ENCODE results near the gene ZNF785. TPM values are rescaled to one million over a fixed set of nuclear protein-coding genes. Genes with fewer than 3 reads are reported as not detected.

ZNF785 gene
- total RNA-seq, 1 experiment from 2014 or later, result 16.0 TPM

GRCh38 chr16:30600929-30601328 is 15.4 kb upstream of the ZNF785 start:
- Mint-ChIP-seq H3K27ac (no peak overlapping the region), H3K9me3 (no peaks in the 10 kb centered on the region), H3K4me1 (no peaks in the 10 kb centered on the region), H3K4me3 (no peak overlapping the region), H3K27me3 (ENCODE audit: low read depth) (no peaks in the 10 kb centered on the region), H3K36me3 (peaks cover 22% of the 10 kb centered on the region)
- no peak for ATAC-seq
- TF ChIP-seq, protein P1, sequence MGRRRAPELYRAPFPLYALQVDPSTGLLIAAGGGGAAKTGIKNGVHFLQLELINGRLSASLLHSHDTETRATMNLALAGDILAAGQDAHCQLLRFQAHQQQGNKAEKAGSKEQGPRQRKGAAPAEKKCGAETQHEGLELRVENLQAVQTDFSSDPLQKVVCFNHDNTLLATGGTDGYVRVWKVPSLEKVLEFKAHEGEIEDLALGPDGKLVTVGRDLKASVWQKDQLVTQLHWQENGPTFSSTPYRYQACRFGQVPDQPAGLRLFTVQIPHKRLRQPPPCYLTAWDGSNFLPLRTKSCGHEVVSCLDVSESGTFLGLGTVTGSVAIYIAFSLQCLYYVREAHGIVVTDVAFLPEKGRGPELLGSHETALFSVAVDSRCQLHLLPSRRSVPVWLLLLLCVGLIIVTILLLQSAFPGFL (CRISPR knock-in tag; IDR thresholded peaks at IDR 0.05; ENCODE audit: borderline replicate concordance), result no peak
- TF ChIP-seq USF2 (CRISPR knock-in tag; IDR thresholded peaks at IDR 0.05) (no peak), SMAD3 (CRISPR knock-in tag; IDR thresholded peaks at IDR 0.05; ENCODE audit: borderline replicate concordance) (no peak), IRF1 (CRISPR knock-in tag; IDR thresholded peaks at IDR 0.05) (no peak), EMX1 (CRISPR knock-in tag; IDR thresholded peaks at IDR 0.05) (no peak), FOXP1 (CRISPR knock-in tag; IDR thresholded peaks at IDR 0.05; ENCODE audit: borderline replicate concordance) (no peak), GRHL2 (CRISPR knock-in tag; IDR thresholded peaks at IDR 0.05; ENCODE audit: insufficient replicate concordance, severe bottlenecking) (no peak), NFATC4 (CRISPR knock-in tag; IDR thresholded peaks at IDR 0.05) (no peak), RELA (CRISPR knock-in tag; IDR thresholded peaks at IDR 0.05; ENCODE audit: borderline replicate concordance) (no peak), GTF2I (CRISPR knock-in tag; conservative IDR thresholded peaks at IDR 0.05) (no peak)
- TF ChIP-seq, protein P2, sequence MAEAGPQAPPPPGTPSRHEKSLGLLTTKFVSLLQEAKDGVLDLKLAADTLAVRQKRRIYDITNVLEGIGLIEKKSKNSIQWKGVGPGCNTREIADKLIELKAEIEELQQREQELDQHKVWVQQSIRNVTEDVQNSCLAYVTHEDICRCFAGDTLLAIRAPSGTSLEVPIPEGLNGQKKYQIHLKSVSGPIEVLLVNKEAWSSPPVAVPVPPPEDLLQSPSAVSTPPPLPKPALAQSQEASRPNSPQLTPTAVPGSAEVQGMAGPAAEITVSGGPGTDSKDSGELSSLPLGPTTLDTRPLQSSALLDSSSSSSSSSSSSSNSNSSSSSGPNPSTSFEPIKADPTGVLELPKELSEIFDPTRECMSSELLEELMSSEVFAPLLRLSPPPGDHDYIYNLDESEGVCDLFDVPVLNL (CRISPR knock-in tag; IDR thresholded peaks at IDR 0.05; ENCODE audit: borderline replicate concordance, low read depth), result no peak
- TF ChIP-seq, protein P3, sequence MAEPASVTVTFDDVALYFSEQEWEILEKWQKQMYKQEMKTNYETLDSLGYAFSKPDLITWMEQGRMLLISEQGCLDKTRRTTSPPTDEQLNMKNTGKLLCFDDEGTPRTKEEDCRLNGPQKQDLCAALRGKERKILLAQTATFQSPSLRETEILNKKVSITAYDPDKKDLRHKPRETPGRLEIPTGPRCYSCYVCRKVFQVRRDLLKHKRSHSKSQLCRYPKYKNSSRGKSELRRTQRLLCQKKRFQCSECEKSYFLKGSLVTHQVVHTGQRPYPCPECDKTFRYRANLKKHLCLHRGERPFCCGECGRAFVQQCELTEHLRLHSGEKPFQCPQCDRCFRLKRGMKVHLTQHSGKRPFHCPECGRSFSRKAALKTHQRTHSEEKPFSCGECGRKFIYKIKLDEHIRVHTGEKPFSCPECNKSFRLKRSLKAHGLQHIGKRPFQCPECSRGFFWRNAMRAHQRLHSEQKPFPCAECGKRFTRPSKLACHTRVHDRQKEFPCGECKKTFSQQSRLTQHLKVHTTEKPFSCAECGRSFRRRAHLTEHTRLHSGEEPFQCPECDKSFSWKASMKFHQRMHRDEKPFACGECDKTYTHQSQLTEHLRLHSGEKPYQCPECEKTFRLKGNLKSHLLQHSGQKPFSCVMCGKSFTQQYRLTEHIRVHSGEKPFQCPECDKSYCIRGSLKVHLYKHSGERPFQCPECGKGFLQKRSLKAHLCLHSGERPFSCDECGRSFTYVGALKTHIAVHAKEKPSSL (CRISPR knock-in tag; conservative IDR thresholded peaks at IDR 0.05), result no peak
- TF ChIP-seq, protein P4, sequence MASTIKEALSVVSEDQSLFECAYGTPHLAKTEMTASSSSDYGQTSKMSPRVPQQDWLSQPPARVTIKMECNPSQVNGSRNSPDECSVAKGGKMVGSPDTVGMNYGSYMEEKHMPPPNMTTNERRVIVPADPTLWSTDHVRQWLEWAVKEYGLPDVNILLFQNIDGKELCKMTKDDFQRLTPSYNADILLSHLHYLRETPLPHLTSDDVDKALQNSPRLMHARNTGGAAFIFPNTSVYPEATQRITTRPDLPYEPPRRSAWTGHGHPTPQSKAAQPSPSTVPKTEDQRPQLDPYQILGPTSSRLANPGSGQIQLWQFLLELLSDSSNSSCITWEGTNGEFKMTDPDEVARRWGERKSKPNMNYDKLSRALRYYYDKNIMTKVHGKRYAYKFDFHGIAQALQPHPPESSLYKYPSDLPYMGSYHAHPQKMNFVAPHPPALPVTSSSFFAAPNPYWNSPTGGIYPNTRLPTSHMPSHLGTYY (CRISPR knock-in tag; IDR thresholded peaks at IDR 0.05), result no peak
- DNase-seq (ENCODE audit: low spot score), result no peak
- POLR2A ChIA-PET, result interaction anchor here (0.5 to 0.6 kb wide), 2 partner anchors 51 to 734 kb away, joined by 4 to 7 read pairs; no protein-coding TSS in a partner anchor
- CTCF ChIA-PET, result interaction anchor here (0.5 to 4.7 kb wide), 3 partner anchors 15 to 171 kb away, joined by 3 to 41 read pairs (median 9); partner anchors contain the start of gene DCTPP1

GRCh38 chr16:30600215-30600614 is 14.7 kb upstream of the ZNF785 start:
- no peak for ATAC-seq
- Mint-ChIP-seq H3K4me3 (no peak overlapping the region), H3K36me3 (peaks cover 18% of the 10 kb centered on the region), H3K27ac (no peak overlapping the region), H3K9me3 (no peaks in the 10 kb centered on the region), H3K4me1 (no peaks in the 10 kb centered on the region), H3K27me3 (ENCODE audit: low read depth) (no peaks in the 10 kb centered on the region)
- no peak for DNase-seq (ENCODE audit: low spot score)
- ChIA-PET CTCF (interaction anchor here (1.1 to 4.7 kb wide), 3 partner anchors 14 to 170 kb away, joined by 3 to 41 read pairs (median 9); partner anchors contain the start of genes DCTPP1 and ZNF785), POLR2A (no interaction called here)
- no peak for TF ChIP-seq ZNF416 (CRISPR knock-in tag; IDR thresholded peaks at IDR 0.05)
- no peak for TF ChIP-seq GTF2I (CRISPR knock-in tag; conservative IDR thresholded peaks at IDR 0.05)
- no peak for TF ChIP-seq JUN (CRISPR knock-in tag; IDR thresholded peaks at IDR 0.05)
- TF ChIP-seq PRDM15 (CRISPR knock-in tag; IDR thresholded peaks at IDR 0.05), result no peak
- TF ChIP-seq, protein P5, sequence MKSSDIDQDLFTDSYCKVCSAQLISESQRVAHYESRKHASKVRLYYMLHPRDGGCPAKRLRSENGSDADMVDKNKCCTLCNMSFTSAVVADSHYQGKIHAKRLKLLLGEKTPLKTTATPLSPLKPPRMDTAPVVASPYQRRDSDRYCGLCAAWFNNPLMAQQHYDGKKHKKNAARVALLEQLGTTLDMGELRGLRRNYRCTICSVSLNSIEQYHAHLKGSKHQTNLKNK (CRISPR knock-in tag; IDR thresholded peaks at IDR 0.05), result no peak
- no peak for TF ChIP-seq NR2C2 (CRISPR knock-in tag; IDR thresholded peaks at IDR 0.05)
- no peak for TF ChIP-seq ZNF121 (CRISPR knock-in tag; IDR thresholded peaks at IDR 0.05)
- no peak for TF ChIP-seq NFE2L1 (CRISPR knock-in tag; IDR thresholded peaks at IDR 0.05)
- TF ChIP-seq ZNF219 (CRISPR knock-in tag; IDR thresholded peaks at IDR 0.05; ENCODE audit: borderline replicate concordance), result no peak
- TF ChIP-seq, protein P6, sequence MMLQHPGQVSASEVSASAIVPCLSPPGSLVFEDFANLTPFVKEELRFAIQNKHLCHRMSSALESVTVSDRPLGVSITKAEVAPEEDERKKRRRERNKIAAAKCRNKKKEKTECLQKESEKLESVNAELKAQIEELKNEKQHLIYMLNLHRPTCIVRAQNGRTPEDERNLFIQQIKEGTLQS (CRISPR knock-in tag; conservative IDR thresholded peaks at IDR 0.05), result no peak
- TF ChIP-seq NFATC4 (CRISPR knock-in tag; IDR thresholded peaks at IDR 0.05), result no peak
